NCI-H146 treated with DMSO at 0.1 percent for 48 hours (cell line): ENCODE results near the gene RNPEPL1.

Source experiments
- DNase-seq: peaks from one replicate; lab custom pipeline; 2025; ENCODE audit not compliant: unreplicated experiment; lab: John Stamatoyannopoulos, UW

The RNPEPL1 gene

DNA sequence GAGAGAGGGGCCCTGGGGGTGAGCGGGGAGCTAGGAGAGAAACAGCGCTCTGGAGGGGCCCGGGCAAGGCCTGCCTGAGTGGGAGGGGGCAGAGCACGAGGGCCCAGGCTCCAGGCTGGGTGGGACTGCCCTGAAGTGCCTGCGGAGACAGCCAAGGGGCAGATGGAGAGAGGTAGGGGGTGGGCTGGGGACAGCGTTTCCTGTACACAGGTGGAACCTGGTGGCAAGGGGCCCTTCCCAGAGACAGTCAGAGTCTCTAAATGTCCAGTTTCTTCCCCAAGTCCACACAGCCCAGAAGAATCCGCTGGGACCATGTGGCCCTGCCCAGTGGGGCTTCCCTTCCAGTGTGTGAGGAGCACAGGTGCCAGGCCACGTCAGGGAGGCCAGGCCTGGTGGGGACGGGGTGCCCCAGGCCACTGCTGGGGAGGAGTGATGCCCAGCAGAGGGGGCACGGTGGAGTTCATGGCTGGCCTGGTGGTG lies 55.3 kb downstream of the RNPEPL1 start:
- DNase-seq: no peak

DNA sequence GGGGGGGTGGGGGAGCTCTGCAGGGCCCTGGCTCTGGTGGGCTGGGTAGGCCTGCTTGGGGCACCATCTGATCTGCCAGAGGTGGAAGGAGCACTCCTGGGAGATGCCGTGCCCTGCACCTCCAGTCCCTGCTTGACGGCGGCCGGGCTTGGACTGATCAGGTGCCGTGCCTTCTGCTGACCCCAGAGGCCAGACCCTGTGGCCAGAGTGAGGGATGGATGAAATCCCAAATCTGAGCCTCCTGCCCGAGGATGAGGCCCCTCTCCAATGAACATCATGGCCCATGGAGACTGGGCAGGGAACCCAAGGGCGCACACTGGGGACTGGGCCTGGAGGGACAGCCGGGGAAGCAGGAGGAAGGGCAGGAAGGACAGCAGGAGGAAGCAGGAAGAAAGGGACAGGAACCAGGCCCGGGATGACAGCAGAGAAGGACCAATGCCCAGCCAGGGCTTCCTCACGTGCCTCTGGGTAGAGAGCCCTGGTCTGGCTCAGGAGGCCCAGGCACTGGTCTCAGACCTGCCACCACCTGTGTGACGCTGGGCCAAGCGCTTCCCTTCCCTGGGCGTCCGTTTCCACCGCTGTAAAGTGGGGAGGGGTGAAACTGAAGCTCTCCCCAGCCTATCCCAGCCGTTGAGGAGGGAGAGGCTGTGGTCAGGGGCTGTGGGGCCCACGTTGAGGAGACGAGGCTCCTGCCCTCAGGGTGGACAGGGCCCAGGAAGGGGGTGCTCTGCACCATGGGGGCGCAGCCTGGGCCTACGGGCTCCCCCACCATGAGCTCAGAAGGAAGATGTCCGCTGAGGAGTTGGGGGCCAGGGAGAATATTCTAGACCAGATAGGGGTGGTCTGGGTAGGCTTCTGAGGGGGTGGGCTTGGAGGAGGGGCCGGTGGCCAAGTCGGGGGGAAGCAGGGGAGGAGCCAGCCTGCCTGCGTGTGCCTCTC lies 56.0 kb downstream of the RNPEPL1 start:
- no peak for DNase-seq

DNA sequence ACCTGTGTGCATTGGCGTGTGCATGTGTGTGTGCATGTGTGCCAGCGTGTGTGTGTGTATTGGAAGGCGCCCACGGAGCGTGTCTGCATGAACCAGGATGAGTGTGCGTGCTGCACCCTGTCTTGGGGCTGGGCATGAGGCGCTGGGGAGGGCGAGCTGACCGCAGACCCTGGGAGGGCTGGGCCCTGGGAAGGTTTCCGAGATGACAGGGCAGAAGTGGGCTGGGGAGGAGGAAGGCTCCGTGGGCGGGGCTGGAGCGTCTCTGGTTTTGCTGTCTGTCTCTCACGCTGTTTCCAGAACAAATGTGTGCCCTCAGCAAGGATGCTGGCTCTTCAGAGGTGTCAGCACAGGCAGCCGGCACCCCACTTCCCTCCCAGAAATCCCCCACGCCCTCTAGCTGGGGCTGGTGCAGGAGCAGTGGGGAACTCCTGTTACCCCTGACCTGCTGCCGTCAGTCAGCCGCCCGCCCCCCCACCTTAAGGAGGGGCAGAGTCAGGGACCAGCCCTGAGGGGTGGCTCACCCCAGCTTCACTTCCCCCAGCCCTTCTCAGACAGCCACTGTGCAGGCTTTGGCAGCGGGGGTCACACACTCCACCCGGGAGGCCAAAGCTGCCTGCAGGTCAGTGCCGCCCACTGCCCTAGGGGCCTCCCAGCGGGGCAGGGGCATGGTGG lies 56.8 kb downstream of the RNPEPL1 start, which contains the start of gene GPR35:
Gene GPR35, plus strand, starts transcription at position 531 of the 672 bp plus-strand sequence. CDS start 4,473 bp downstream, outside the sequence.
- DNase-seq: no peak

DNA sequence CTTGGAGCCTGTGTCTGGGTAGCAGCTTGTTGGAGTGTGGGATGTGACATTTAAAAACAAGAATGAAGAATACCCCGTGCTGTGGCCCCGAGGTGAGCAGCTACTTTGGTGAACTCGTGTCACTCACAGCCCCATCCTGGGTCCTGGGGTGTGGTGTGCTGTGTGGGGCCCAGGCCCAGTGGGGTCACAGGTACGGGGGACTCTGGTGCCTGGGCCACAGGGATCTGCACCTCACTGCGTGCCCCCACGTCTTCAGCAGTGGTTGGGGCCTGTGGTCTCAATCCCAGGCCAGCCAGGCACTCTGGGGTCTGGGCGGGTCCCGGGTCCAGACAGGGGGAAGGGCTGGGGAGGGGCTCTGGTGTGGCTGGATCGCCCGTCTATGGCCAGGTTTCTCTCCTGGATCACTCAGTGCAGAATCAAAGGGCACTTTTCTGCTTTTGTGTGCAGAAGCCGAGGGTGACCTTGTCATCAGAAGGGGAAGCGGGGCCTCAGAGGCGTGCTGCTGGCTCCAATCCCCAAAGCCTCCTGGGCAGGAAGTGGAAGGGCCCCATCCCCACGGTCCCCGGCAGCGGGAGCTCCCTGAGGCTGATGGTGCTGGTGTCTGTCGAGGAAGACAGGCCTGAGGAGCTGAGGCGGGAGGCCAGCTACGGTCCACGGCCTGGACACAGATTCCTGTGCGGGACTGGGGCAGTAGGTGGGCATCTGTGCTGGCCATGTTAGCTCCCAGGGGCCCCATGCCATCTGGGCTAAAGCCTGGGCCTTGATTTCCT lies 58.4 kb downstream of the RNPEPL1 start:
- no peak for DNase-seq

DNA sequence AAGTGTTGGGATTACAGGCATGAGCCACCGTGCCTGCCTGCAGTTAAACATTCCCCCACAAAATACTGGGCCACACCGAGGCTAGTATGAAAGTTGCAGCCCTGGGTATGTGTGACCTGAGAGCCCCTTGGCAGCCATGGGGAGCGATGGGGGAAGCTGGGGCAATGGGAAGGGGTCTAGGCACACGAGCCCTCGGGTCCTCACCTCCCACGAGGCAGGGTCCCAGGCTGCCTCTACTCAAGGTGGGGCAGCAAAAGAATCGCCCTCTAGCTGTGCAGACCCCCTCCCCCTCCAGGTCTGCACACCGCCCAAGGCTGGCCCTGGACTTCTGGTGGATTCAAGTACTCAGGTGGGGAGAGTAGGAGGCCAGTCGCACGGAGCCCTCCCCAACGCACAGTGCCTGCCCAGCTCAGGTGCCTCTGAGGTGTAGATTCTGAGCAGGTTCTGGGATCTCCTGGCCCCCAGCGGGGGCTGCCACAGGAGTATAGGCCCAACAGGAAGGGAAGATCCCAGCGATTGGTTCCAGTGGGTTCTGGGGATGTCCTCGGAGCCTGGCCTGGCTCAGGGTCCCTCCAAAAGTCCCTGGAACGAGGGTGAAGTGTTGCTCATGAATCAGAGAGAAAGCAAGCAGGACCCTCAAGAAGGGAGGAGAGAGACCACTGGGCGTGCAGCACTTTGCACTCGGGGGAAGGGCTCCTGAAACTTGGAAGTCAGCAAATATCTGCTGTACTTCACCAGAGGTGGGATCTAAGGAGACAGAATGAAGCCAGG lies 59.6 kb downstream of the RNPEPL1 start:
- DNase-seq: no peak

DNA sequence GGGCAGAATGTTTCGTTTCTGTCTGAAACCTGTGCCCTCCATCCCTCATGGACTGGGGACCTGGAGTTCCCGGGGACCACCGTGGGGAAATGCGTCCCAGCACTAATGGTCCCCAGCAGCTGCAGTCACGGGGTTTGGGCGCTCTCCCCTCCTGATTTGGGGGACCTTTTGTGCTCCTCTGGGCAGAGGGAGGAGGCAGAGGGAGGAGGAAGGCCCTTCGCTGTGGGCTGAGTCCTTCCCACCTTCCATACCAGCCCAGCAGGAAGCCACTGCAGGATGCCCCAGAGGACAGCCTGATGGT lies 60.2 kb downstream of the RNPEPL1 start:
- DNase-seq: no peak

DNA sequence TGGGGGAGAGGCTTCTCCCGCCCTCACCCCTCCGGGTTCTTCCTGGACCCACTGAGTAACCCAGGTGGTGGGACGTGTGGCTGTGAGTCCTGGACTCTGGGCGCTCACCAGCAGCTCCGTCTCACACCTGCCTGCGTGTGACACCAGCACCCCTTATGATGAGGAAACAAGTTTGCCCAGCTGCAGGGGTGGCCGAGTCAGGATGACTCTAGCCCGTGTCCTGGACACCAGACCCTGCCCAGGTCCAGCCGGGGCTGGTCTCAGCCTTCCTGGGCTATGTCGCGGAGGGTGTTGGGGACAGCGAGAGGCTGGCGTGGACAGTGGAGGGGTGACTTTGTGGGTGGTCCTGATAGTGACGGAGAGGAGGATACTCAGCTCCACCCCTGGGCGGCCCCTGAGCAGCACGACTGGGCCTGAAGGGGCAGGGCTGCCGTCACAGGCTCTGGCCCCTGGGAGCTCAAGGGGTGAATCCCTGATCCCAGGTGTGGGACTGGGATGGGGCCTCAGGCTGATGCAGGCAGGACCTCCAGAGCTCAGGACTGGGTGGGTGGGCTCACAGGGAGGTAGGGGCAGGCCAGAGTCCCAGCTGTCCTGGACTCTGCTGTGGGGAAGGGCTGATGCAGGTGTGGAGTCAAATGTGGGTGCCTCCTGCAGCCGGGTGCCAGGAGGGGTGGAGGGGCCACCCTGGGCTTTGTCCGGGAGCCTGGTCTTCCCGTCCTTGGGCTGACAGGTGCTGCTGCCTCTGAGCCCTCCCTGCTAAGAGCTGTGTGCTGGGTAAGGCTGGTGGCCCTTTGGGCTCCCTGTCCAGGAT lies 60.7 kb downstream of the RNPEPL1 start:
- no peak for DNase-seq

DNA sequence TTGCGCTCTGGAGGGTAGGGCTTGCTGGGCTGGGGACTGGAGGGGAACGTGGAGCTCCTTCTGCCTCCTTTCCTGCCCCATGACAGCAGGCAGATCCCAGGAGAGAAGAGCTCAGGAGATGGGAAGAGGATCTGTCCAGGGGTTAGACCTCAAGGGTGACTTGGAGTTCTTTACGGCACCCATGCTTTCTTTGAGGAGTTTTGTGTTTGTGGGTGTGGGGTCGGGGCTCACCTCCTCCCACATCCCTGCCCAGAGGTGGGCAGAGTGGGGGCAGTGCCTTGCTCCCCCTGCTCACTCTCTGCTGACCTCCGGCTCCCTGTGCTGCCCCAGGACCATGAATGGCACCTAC lies 61.3 kb downstream of the RNPEPL1 start:
- DNase-seq: no peak

DNA sequence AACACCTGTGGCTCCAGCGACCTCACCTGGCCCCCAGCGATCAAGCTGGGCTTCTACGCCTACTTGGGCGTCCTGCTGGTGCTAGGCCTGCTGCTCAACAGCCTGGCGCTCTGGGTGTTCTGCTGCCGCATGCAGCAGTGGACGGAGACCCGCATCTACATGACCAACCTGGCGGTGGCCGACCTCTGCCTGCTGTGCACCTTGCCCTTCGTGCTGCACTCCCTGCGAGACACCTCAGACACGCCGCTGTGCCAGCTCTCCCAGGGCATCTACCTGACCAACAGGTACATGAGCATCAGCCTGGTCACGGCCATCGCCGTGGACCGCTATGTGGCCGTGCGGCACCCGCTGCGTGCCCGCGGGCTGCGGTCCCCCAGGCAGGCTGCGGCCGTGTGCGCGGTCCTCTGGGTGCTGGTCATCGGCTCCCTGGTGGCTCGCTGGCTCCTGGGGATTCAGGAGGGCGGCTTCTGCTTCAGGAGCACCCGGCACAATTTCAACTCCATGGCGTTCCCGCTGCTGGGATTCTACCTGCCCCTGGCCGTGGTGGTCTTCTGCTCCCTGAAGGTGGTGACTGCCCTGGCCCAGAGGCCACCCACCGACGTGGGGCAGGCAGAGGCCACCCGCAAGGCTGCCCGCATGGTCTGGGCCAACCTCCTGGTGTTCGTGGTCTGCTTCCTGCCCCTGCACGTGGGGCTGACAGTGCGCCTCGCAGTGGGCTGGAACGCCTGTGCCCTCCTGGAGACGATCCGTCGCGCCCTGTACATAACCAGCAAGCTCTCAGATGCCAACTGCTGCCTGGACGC lies 61.9 kb downstream of the RNPEPL1 start:
- no peak for DNase-seq
